ENCODE measurements around the gene DPF3.

Gene DPF3

GRCh38 chr14:72766296-72766695, 127.6 kb downstream of the DPF3 start:
- no peak overlapping the region for H2AK5ac ChIP-seq (ENCODE audit: low read length)
- H3K18ac ChIP-seq (ENCODE audit: low read length) = no peak overlapping the region
- H3K79me1 ChIP-seq (ENCODE audit: low read length) = no peaks in the 10 kb centered on the region
- H3K4me1 ChIP-seq (ENCODE audit: control insufficient read depth, low read depth, low read length) = no peaks in the 10 kb centered on the region
- H3K4me3 ChIP-seq (ENCODE audit: low read length) = no peak overlapping the region
- H2BK15ac ChIP-seq (replicated peaks; ENCODE audit: low read depth) = no peak overlapping the region
- H3K79me2 ChIP-seq (ENCODE audit: control insufficient read depth, insufficient read depth, low read length) = no peaks in the 10 kb centered on the region
- DNase-seq = no peak
- H3K23ac ChIP-seq (ENCODE audit: low read length) = no peak overlapping the region
- WGBS (ENCODE audit: extremely low coverage, insufficient coverage, low lambda C conversion rate) = no CpG with 5 or more reads among the region's 3 CpGs
- H2BK5ac ChIP-seq (ENCODE audit: low read length) = no peak overlapping the region
- no peak overlapping the region for H3K9ac ChIP-seq (ENCODE audit: low read length)
- H3K36me3 ChIP-seq (ENCODE audit: control insufficient read depth, insufficient read depth, low read length) = no peaks in the 10 kb centered on the region
- no peak overlapping the region for H3K4ac ChIP-seq (ENCODE audit: low read depth, low read length)
- no peak overlapping the region for H3K4me2 ChIP-seq (ENCODE audit: low read length)
- no peak overlapping the region for H3K56ac ChIP-seq (ENCODE audit: low read length)
- no peaks in the 10 kb centered on the region for H3K27me3 ChIP-seq (ENCODE audit: insufficient read depth, low read length, poor library complexity)
- H4K8ac ChIP-seq (ENCODE audit: low read depth, low read length) = no peak overlapping the region
- no peak overlapping the region for H3K27ac ChIP-seq (ENCODE audit: low read depth, low read length)
- H2BK120ac ChIP-seq (ENCODE audit: low read depth, low read length) = no peak overlapping the region
- H4K5ac ChIP-seq (ENCODE audit: low read length) = no peak overlapping the region

GRCh38 chr14:72763892-72764291, 130.0 kb downstream of the DPF3 start:
- Histone ChIP-seq H4K5ac (ENCODE audit: low read length) (no peak overlapping the region), H3K36me3 (ENCODE audit: control insufficient read depth, insufficient read depth, low read length) (no peaks in the 10 kb centered on the region), H3K18ac (ENCODE audit: low read length) (no peak overlapping the region), H4K8ac (ENCODE audit: low read depth, low read length) (no peak overlapping the region), H2AK5ac (ENCODE audit: low read length) (no peak overlapping the region), H3K79me2 (ENCODE audit: control insufficient read depth, insufficient read depth, low read length) (no peaks in the 10 kb centered on the region), H2BK5ac (ENCODE audit: low read length) (no peak overlapping the region), H2BK120ac (ENCODE audit: low read depth, low read length) (no peak overlapping the region), H3K27ac (ENCODE audit: low read depth, low read length) (no peak overlapping the region), H2BK15ac (replicated peaks; ENCODE audit: low read depth) (no peak overlapping the region), H3K27me3 (ENCODE audit: insufficient read depth, low read length, poor library complexity) (no peaks in the 10 kb centered on the region), H3K56ac (ENCODE audit: low read length) (no peak overlapping the region), H3K4ac (ENCODE audit: low read depth, low read length) (no peak overlapping the region), H3K23ac (ENCODE audit: low read length) (no peak overlapping the region), H3K4me2 (ENCODE audit: low read length) (no peak overlapping the region), H3K4me1 (ENCODE audit: control insufficient read depth, low read depth, low read length) (no peaks in the 10 kb centered on the region), H3K79me1 (ENCODE audit: low read length) (no peaks in the 10 kb centered on the region), H3K4me3 (ENCODE audit: low read length) (no peak overlapping the region), H3K9ac (ENCODE audit: low read length) (no peak overlapping the region)
- no peak for DNase-seq
- WGBS (ENCODE audit: extremely low coverage, insufficient coverage, low lambda C conversion rate) = no CpG with 5 or more reads among the region's 1 CpG

GRCh38 chr14:72759670-72760069, 134.2 kb downstream of the DPF3 start:
- H3K4me3 ChIP-seq (ENCODE audit: low read length) = no peak overlapping the region

GRCh38 chr14:72758993-72759392, 134.9 kb downstream of the DPF3 start:
- H3K4ac ChIP-seq (ENCODE audit: low read depth, low read length) = no peak overlapping the region
- H3K4me2 ChIP-seq (ENCODE audit: low read length) = no peak overlapping the region
- no peak overlapping the region for H3K4me3 ChIP-seq (ENCODE audit: low read length)
- H3K27ac ChIP-seq (ENCODE audit: low read depth, low read length) = no peak overlapping the region
- no peaks in the 10 kb centered on the region for H3K4me1 ChIP-seq (ENCODE audit: control insufficient read depth, low read depth, low read length)
- no peak overlapping the region for H4K5ac ChIP-seq (ENCODE audit: low read length)
- no peak overlapping the region for H2AK5ac ChIP-seq (ENCODE audit: low read length)
- no peaks in the 10 kb centered on the region for H3K79me2 ChIP-seq (ENCODE audit: control insufficient read depth, insufficient read depth, low read length)
- no peak overlapping the region for H2BK15ac ChIP-seq (replicated peaks; ENCODE audit: low read depth)
- H3K9ac ChIP-seq (ENCODE audit: low read length) = no peak overlapping the region
- H3K18ac ChIP-seq (ENCODE audit: low read length) = no peak overlapping the region
- no peak overlapping the region for H3K23ac ChIP-seq (ENCODE audit: low read length)
- H3K27me3 ChIP-seq (ENCODE audit: insufficient read depth, low read length, poor library complexity) = no peaks in the 10 kb centered on the region
- no peaks in the 10 kb centered on the region for H3K36me3 ChIP-seq (ENCODE audit: control insufficient read depth, insufficient read depth, low read length)
- H2BK5ac ChIP-seq (ENCODE audit: low read length) = no peak overlapping the region
- H3K79me1 ChIP-seq (ENCODE audit: low read length) = no peaks in the 10 kb centered on the region
- H2BK120ac ChIP-seq (ENCODE audit: low read depth, low read length) = no peak overlapping the region
- no peak overlapping the region for H3K56ac ChIP-seq (ENCODE audit: low read length)
- no peak for DNase-seq
- H4K8ac ChIP-seq (ENCODE audit: low read depth, low read length) = no peak overlapping the region

More at GRCh38 chr14:72759670-72760069, 134.2 kb downstream of the DPF3 start:
- no peak overlapping the region for H2BK15ac ChIP-seq (replicated peaks; ENCODE audit: low read depth)
- no peak for DNase-seq
- H3K27ac ChIP-seq (ENCODE audit: low read depth, low read length) = no peak overlapping the region
- no peak overlapping the region for H2BK5ac ChIP-seq (ENCODE audit: low read length)
- no peak overlapping the region for H4K8ac ChIP-seq (ENCODE audit: low read depth, low read length)
- H3K23ac ChIP-seq (ENCODE audit: low read length) = no peak overlapping the region
- no peak overlapping the region for H3K56ac ChIP-seq (ENCODE audit: low read length)
- no peak overlapping the region for H3K9ac ChIP-seq (ENCODE audit: low read length)
- H3K36me3 ChIP-seq (ENCODE audit: control insufficient read depth, insufficient read depth, low read length) = no peaks in the 10 kb centered on the region
- no peak overlapping the region for H3K18ac ChIP-seq (ENCODE audit: low read length)
- no peak overlapping the region for H4K5ac ChIP-seq (ENCODE audit: low read length)
- no peak overlapping the region for H2BK120ac ChIP-seq (ENCODE audit: low read depth, low read length)
- no peak overlapping the region for H3K4ac ChIP-seq (ENCODE audit: low read depth, low read length)
- no peaks in the 10 kb centered on the region for H3K79me2 ChIP-seq (ENCODE audit: control insufficient read depth, insufficient read depth, low read length)
- no peak overlapping the region for H2AK5ac ChIP-seq (ENCODE audit: low read length)
- no peaks in the 10 kb centered on the region for H3K4me1 ChIP-seq (ENCODE audit: control insufficient read depth, low read depth, low read length)
- no peaks in the 10 kb centered on the region for H3K27me3 ChIP-seq (ENCODE audit: insufficient read depth, low read length, poor library complexity)
- no peaks in the 10 kb centered on the region for H3K79me1 ChIP-seq (ENCODE audit: low read length)
- no peak overlapping the region for H3K4me2 ChIP-seq (ENCODE audit: low read length)

- H4K5ac ChIP-seq (ENCODE audit: low read length) = no peak overlapping the region
- H3K79me2 ChIP-seq (ENCODE audit: control insufficient read depth, insufficient read depth, low read length) = no peaks in the 10 kb centered on the region
- H2AK5ac ChIP-seq (ENCODE audit: low read length) = no peak overlapping the region
- WGBS (ENCODE audit: extremely low coverage, insufficient coverage, low lambda C conversion rate) = no CpG with 5 or more reads among the region's 5 CpGs
- no peak overlapping the region for H3K9ac ChIP-seq (ENCODE audit: low read length)
- H4K8ac ChIP-seq (ENCODE audit: low read depth, low read length) = no peak overlapping the region
- H3K23ac ChIP-seq (ENCODE audit: low read length) = no peak overlapping the region
- no peak overlapping the region for H3K4ac ChIP-seq (ENCODE audit: low read depth, low read length)
- H3K18ac ChIP-seq (ENCODE audit: low read length) = no peak overlapping the region
- no peak overlapping the region for H3K27ac ChIP-seq (ENCODE audit: low read depth, low read length)
- H3K4me3 ChIP-seq (ENCODE audit: low read length) = no peak overlapping the region
- DNase-seq = no peak
- no peaks in the 10 kb centered on the region for H3K4me1 ChIP-seq (ENCODE audit: control insufficient read depth, low read depth, low read length)
- no peaks in the 10 kb centered on the region for H3K27me3 ChIP-seq (ENCODE audit: insufficient read depth, low read length, poor library complexity)
- H2BK15ac ChIP-seq (replicated peaks; ENCODE audit: low read depth) = no peak overlapping the region
- no peak overlapping the region for H2BK5ac ChIP-seq (ENCODE audit: low read length)
- H3K56ac ChIP-seq (ENCODE audit: low read length) = no peak overlapping the region
- no peaks in the 10 kb centered on the region for H3K36me3 ChIP-seq (ENCODE audit: control insufficient read depth, insufficient read depth, low read length)
- H3K4me2 ChIP-seq (ENCODE audit: low read length) = no peak overlapping the region
- H3K79me1 ChIP-seq (ENCODE audit: low read length) = no peaks in the 10 kb centered on the region
- H2BK120ac ChIP-seq (ENCODE audit: low read depth, low read length) = no peak overlapping the region
These were observed 135.5 kb downstream of the DPF3 start for GRCh38 chr14:72758420-72758819.

- no peak overlapping the region for H2AK5ac ChIP-seq (ENCODE audit: low read length)
- H4K5ac ChIP-seq (ENCODE audit: low read length) = no peak overlapping the region
- H3K18ac ChIP-seq (ENCODE audit: low read length) = no peak overlapping the region
- no peaks in the 10 kb centered on the region for H3K4me1 ChIP-seq (ENCODE audit: control insufficient read depth, low read depth, low read length)
- H4K8ac ChIP-seq (ENCODE audit: low read depth, low read length) = no peak overlapping the region
- no peak overlapping the region for H2BK15ac ChIP-seq (replicated peaks; ENCODE audit: low read depth)
- no peak overlapping the region for H3K4me2 ChIP-seq (ENCODE audit: low read length)
- no peaks in the 10 kb centered on the region for H3K79me1 ChIP-seq (ENCODE audit: low read length)
- H3K27me3 ChIP-seq (ENCODE audit: insufficient read depth, low read length, poor library complexity) = no peaks in the 10 kb centered on the region
- no peak overlapping the region for H2BK5ac ChIP-seq (ENCODE audit: low read length)
- H3K4me3 ChIP-seq (ENCODE audit: low read length) = no peak overlapping the region
- no peaks in the 10 kb centered on the region for H3K36me3 ChIP-seq (ENCODE audit: control insufficient read depth, insufficient read depth, low read length)
- H3K9ac ChIP-seq (ENCODE audit: low read length) = no peak overlapping the region
- H3K79me2 ChIP-seq (ENCODE audit: control insufficient read depth, insufficient read depth, low read length) = no peaks in the 10 kb centered on the region
- H3K56ac ChIP-seq (ENCODE audit: low read length) = no peak overlapping the region
- no peak overlapping the region for H3K23ac ChIP-seq (ENCODE audit: low read length)
- no peak overlapping the region for H3K4ac ChIP-seq (ENCODE audit: low read depth, low read length)
- H3K27ac ChIP-seq (ENCODE audit: low read depth, low read length) = no peak overlapping the region
- no peak for DNase-seq
- WGBS (ENCODE audit: extremely low coverage, insufficient coverage, low lambda C conversion rate) = no CpG with 5 or more reads among the region's 1 CpG
- no peak overlapping the region for H2BK120ac ChIP-seq (ENCODE audit: low read depth, low read length)
These were observed 136.9 kb downstream of the DPF3 start for GRCh38 chr14:72756967-72757366.
